ENCODE results near the gene KCNMB4.

DNA sequence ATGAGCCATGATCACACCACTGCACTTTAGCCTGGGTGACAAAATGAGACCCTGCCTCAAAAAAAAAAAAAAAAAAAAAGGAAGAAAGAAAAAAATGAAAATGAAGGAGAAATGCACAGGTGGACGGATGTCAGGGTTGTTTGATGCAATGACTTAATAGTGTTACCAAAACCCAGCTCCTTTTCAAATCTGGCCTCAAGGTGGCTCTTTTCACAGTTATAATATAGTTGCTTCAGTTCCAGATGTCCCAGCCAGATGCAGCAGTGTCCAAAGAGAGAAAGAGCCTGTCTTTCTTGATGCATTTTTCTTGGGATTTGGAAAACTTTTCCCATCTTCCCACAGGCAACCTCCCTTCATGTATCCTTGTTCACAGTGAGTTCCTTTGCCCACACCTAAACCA lies 36.5 kb downstream of the KCNMB4 start:
- TF ChIP-seq EP300 (IDR thresholded peaks at IDR 0.05; ENCODE audit: low read depth) (no peak), POLR2A (IDR thresholded peaks at IDR 0.05) (no peak), POLR2AphosphoS5 (IDR thresholded peaks at IDR 0.05) (no peak)
- TF ChIP-seq, protein P1, sequence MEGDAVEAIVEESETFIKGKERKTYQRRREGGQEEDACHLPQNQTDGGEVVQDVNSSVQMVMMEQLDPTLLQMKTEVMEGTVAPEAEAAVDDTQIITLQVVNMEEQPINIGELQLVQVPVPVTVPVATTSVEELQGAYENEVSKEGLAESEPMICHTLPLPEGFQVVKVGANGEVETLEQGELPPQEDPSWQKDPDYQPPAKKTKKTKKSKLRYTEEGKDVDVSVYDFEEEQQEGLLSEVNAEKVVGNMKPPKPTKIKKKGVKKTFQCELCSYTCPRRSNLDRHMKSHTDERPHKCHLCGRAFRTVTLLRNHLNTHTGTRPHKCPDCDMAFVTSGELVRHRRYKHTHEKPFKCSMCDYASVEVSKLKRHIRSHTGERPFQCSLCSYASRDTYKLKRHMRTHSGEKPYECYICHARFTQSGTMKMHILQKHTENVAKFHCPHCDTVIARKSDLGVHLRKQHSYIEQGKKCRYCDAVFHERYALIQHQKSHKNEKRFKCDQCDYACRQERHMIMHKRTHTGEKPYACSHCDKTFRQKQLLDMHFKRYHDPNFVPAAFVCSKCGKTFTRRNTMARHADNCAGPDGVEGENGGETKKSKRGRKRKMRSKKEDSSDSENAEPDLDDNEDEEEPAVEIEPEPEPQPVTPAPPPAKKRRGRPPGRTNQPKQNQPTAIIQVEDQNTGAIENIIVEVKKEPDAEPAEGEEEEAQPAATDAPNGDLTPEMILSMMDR (IDR thresholded peaks at IDR 0.05), result no peak

All from transverse colon (tissue), 4 donors.